Bronchial smooth muscle cell (primary cell): ENCODE results near the gene C8A. TPM values are rescaled to one million over a fixed set of nuclear protein-coding genes. Genes with fewer than 3 reads are reported as not detected.

Experiments
- total RNA-seq: library from RNA; depleted of rRNA; stranded (reverse); fragments of >200 nt; gene quantifications from 2 replicates; pipeline ENCODE4 v1.2.1, GENCODE V29; 2014

Gene C8A
- total RNA-seq: not detected in 2 replicates

DNA sequence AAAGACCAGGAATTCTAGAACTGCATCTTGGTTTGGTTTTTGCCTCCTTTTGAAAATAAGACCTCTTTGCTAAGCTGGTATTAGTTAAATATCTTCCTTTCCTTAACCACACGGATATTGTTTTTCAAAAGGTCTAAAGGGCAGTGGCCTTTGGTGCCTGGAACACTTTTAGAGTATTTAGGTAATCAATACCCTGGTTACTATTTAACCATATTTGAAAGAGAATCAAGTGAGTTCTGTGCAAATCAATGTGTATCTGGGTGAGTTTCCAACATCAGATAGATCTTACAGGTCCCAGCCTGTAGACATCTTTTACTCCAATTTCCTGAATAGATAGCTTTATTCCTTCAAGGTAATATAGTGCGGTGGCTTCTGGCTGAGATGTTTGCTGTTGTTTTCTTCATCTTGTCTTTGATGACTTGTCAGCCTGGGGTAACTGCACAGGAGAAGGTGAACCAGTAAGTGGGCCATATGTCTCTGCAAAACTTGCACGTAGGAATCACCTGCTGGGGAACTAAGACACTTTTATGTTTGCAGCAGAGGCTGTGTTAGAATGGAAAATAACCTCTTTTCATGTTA is at the start of gene C8A:
Gene C8A, plus strand, starts transcription at position 277 of the 579 bp plus-strand sequence. Its CDS starts 105 bp downstream, at position 382.

DNA sequence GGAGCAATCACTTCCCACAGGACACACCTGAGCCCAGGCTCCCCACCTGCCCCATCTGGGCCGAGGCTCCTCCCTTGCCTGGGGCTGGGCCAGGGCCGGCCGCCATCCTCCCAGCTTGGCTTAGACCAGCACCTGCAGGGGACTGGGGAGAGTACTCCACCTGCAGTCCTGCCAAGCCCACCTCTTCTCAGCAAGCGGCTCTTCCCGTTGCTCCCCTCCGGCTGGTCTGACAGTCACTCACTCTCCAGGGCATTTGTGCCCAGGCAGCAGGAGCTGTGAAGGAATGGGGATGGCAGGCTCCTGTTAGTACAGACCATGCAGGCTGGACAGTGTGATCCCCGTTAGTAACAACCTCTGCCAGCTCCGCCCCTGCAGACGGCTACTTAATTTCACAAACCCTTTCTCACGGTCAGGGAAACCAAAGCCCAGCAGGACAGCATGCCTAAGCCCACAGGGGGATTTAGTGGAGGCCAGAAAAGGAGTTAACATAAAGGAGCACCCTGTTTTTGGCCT is 35.2 kb upstream of the C8A start, which contains the start of gene FYB2:
Gene FYB2, minus strand, starts transcription at position 18 of the 513 bp plus-strand sequence. CDS start 114 bp downstream, outside the sequence.

DNA sequence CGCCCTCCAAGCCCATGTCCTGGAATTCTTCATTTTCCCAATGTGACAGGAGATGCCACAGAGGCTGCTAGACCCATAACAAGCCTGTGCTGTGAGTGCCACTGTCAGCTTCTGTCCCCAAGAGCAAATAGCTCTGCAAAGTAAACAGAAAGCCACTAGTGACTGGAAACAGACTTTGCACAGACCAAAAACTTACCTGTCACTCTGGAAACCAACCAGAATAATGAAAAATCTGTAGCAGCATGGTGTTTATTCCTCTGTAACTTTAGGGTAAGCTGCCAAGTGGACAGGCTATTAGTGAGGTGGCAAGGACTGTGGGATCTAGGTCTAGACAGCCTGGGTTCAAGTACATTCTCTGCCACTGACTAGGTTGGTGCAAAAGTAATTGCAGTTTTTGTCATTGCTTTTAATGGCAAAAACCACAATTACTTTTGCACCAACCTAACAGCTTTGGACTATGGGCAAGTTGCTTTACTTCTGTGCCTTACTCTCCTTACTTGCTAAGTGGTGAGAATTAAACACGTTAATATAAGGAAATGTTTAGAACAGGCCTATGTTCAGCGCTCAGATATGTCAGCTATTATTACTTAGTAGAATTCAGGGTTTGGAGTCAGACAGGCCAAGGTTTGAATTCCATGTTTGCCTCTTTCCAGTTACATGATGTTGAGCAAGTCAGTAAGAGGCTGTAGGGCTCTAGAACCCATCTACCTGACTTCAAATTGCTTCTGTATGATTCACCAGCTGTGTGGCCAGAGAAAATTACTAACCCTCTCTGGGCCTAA is 111.5 kb downstream of the C8A start, which contains the start of gene C8B:
Gene C8B, minus strand, starts transcription at position 100 of the 782 bp plus-strand sequence. Its CDS starts 67 bp downstream, at position 33.

Other genes with a start within 250 kb of the C8A start
- gene PRKAA2, start 209.5 kb upstream of the C8A start, total RNA-seq: 0.69 and 1.1 TPM in 2 replicates
- gene FYB2, start 35.4 kb upstream of the C8A start, total RNA-seq: not detected in 2 replicates
- gene C8B, start 111.2 kb downstream of the C8A start, total RNA-seq: not detected in 2 replicates